WI38 (cell line): ENCODE measurements around the gene DOCK1.

Source experiments
- H3K4me3 ChIP-seq: 2 replicates; pipeline ENCODE4 v1.5.1; 2011; ENCODE audit warnings: low read depth, mild to moderate bottlenecking, control low read depth, low read length
- TF ChIP-seq, protein P1 (sequence below): IDR thresholded peaks from 2 replicates; pipeline ENCODE4 v1.5.1; 2012; ENCODE audit warnings: low read depth, mild to moderate bottlenecking, control low read depth, low read length

Gene DOCK1

DNA sequence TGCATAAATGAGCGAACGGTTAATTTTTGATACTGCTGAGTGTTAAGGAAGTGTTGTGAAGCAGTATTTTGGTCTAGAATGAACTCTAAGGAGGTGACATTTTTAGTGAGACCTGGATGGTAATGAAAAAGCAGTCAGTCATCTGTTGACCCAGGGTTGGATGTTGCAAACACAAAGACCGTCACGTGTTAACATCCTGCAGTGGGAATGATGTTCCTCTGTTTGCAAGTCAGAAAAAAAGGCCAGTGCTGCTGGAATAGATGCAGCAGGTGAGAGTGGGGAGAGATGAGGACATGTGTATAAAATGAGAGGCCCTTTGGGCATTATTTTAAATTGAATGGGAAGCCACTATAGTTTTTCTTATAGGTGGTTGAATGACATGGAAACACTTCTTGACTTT, 251.9 kb downstream of the DOCK1 start:
- no peak overlapping the region for H3K4me3 ChIP-seq
- TF ChIP-seq, protein P1, sequence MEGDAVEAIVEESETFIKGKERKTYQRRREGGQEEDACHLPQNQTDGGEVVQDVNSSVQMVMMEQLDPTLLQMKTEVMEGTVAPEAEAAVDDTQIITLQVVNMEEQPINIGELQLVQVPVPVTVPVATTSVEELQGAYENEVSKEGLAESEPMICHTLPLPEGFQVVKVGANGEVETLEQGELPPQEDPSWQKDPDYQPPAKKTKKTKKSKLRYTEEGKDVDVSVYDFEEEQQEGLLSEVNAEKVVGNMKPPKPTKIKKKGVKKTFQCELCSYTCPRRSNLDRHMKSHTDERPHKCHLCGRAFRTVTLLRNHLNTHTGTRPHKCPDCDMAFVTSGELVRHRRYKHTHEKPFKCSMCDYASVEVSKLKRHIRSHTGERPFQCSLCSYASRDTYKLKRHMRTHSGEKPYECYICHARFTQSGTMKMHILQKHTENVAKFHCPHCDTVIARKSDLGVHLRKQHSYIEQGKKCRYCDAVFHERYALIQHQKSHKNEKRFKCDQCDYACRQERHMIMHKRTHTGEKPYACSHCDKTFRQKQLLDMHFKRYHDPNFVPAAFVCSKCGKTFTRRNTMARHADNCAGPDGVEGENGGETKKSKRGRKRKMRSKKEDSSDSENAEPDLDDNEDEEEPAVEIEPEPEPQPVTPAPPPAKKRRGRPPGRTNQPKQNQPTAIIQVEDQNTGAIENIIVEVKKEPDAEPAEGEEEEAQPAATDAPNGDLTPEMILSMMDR = no peak

DNA sequence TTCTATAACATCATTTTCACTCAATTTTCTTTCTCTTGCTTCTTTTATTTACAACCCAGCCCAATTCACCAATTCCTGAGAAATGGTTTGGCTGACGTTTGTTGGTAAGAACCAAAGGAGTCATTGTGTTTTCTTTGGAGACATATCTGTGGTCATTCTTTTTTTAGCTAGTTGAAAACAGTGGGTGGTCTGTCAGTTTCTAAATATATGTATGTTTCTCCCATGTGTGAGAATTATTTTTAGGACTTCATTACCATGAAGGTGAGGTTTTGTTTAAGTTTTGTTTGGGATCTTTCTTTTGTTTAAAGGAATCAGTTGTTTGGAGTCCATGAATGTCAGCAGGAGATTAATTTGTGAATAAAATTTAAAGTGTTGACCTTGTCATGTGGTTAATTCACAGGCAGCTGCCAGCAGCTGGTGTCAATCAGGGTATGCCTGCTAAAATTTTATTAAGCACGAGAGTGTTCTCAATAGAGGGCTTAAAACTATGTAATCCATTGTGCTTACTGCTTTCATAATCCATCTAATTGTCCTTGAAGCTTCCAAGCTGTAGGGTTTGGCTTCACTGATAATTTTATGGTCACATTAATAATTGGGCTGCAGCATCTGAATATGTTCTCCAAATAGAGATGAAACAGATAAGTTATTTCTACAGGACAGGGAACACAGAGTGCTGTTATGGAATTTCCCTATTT, 252.4 kb downstream of the DOCK1 start:
- TF ChIP-seq, protein P1 = no peak
- no peak overlapping the region for H3K4me3 ChIP-seq

DNA sequence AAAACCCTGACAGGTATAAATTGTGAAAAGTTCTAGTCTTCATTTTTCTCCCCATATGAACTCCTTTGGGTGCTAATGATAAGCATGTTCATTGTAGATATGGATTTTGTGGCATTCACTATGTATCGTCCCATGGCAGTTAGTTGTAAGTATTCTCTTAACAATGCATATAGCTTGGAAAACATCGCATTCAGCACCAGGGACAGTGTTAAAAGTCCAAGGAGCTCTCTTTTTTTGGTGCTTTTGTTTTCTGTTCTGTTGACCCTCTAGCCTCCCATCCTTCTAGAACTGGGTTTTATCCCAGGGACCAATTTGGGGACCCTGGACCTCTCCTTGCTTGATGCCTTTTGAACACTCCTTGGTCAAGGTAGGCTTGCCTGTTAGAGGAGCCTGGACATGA, 253.4 kb downstream of the DOCK1 start:
- TF ChIP-seq, protein P1 = no peak
- H3K4me3 ChIP-seq = no peak overlapping the region

DNA sequence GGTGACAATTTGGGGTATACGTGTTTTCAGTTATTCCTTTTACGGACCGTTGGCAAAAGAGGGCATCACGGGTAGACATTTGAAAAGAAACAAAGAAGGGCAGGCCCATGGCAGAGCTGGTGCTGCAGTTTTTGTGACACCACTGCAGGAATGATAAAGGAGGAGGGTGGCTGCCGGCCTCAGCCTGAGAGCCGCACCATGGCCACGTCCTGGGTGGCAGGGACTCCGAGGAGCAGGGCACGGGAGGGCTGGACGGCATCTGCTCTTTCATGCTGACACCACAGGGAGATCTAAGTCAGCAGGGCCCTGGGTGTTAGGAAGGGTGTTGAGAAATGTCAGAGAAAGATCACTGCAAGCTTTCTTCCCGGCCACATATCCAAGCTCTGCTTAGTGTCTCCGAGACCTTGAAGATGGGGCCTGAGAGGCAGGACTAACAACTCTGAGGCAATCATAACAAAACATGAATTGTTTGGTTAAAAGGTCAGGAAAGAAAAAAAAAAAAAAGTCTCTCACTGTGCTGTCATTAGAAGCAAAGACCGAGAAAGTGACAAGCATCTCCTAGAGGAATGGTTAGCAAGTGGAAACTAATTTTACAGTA, 254.5 kb downstream of the DOCK1 start:
- H3K4me3 ChIP-seq = no peak overlapping the region
- TF ChIP-seq, protein P1 = no peak

DNA sequence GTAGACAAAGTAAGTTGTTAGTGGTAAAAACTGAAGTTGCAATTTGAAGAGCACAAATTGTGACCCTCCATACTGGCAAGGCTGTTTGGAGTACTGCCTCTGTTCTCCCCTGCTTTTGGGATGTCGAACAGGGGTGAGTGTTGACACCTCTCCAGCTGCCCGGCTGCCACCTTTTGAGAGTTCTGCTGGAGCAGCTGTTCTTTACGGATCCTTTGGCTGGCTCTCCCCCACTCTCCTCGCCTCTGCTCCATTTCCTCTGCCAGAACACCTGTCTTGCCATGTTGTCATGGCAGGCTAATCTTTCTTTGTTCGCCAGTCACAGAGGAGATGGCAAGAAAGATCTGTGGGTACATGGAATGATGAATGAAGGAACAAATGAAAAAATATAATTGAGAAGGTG, 256.3 kb downstream of the DOCK1 start:
- TF ChIP-seq, protein P1 = no peak

DNA sequence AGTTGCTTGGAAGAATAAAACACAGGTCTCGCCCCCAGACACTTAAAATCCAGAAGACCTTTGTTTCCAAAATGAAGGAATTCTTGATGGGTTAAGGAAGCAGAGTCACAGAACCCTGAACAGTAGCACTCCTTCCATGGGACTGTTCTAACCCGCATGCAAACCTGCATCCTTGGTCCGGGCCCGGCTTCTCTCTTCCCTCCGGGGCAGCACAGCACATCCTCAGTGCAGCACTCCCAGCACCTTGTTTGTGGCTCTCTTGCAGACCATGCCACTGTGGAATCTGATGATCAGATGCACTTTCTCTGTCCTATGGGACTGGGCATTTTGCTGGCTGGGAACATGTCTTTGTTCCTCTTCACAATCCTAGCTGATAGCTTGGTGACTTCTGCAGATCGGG, 257.6 kb downstream of the DOCK1 start:
- TF ChIP-seq, protein P1 = no peak
- H3K4me3 ChIP-seq = no peak overlapping the region

More for the DNA sequence above, 256.3 kb downstream of the DOCK1 start:
- H3K4me3 ChIP-seq = no peak overlapping the region

DNA sequence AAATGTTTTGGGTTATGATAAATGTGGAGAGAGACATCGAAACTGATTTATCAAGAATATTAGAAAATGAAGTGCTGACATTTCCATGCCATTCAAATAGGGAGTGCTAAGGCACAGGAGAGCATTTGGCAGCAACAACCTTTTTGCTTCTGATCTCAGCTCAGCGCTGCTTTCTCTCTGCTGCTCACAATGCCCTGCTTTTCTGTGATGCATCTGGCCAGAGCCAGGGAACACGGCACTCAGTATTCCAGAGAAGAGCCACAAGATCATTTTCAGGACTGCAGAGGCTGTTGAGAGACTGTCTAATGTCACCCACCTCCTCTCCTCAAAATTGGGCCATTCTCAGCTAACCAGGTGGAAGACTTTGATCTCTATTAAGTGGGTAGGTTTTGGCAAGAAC, 263.0 kb downstream of the DOCK1 start:
- TF ChIP-seq, protein P1 = no peak
- H3K4me3 ChIP-seq = no peak overlapping the region
